Panc1 (cell line): ENCODE measurements around the gene SHKBP1.

Experiments
- CTCF ChIP-seq: fragments of 450-650 bp; IDR thresholded peaks from 2 replicates; pipeline ENCODE4 v1.5.1; 2017; ENCODE audit warnings: mild to moderate bottlenecking
- TF ChIP-seq, protein P1 (sequence below), 2 experiments: IDR thresholded peaks; 2 replicates each; pipeline ENCODE4 v1.6.1; 2011 to 2012; ENCODE audit warnings: low read depth in 2 of 2, control low read depth in 1 of 2, low read length in 1 of 2, mild to moderate bottlenecking in 1 of 2, moderate library complexity in 1 of 2; ENCODE audit not compliant: insufficient read depth in 1 of 2

- TF ChIP-seq CTCF = peak; percentile 93
- TF ChIP-seq, protein P1, sequence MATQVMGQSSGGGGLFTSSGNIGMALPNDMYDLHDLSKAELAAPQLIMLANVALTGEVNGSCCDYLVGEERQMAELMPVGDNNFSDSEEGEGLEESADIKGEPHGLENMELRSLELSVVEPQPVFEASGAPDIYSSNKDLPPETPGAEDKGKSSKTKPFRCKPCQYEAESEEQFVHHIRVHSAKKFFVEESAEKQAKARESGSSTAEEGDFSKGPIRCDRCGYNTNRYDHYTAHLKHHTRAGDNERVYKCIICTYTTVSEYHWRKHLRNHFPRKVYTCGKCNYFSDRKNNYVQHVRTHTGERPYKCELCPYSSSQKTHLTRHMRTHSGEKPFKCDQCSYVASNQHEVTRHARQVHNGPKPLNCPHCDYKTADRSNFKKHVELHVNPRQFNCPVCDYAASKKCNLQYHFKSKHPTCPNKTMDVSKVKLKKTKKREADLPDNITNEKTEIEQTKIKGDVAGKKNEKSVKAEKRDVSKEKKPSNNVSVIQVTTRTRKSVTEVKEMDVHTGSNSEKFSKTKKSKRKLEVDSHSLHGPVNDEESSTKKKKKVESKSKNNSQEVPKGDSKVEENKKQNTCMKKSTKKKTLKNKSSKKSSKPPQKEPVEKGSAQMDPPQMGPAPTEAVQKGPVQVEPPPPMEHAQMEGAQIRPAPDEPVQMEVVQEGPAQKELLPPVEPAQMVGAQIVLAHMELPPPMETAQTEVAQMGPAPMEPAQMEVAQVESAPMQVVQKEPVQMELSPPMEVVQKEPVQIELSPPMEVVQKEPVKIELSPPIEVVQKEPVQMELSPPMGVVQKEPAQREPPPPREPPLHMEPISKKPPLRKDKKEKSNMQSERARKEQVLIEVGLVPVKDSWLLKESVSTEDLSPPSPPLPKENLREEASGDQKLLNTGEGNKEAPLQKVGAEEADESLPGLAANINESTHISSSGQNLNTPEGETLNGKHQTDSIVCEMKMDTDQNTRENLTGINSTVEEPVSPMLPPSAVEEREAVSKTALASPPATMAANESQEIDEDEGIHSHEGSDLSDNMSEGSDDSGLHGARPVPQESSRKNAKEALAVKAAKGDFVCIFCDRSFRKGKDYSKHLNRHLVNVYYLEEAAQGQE (IDR thresholded peaks at IDR 0.05; ENCODE audit: insufficient read depth in 1 of 2, low read depth in 2 of 2, low read length in 1 of 2) = peak in 1 of 2 experiments; percentile 48; a peak in 1 of 4 replicates
Measured at GRCh38 chr19:40598121-40598917, 21.6 kb downstream of the SHKBP1 start.
